H1 (cell line): ENCODE results near the gene MED16. TPM values are rescaled to one million over a fixed set of nuclear protein-coding genes. Genes with fewer than 3 reads are reported as not detected.
A peak's percentile ranks its signal among the peaks of the same experiment; 100 is the strongest.

Source experiments
- ASH2L ChIP-seq: fragments of 200-600, 300-600 bp; sonication (generic); IDR thresholded peaks from one replicate; pipeline ENCODE4 v1.7.1; 2017; ENCODE audit warnings: low read length
- BACH1 ChIP-seq: IDR thresholded peaks from 2 replicates; pipeline ENCODE4 v1.6.1; 2012; ENCODE audit warnings: low read length, improper control_type of control experiment
- BCL11A ChIP-seq, 2 experiments: IDR thresholded peaks; one replicate each; pipeline ENCODE4 v1.6.1; 2011; ENCODE audit warnings: low read depth in 2 of 2, low read length in 2 of 2, mild to moderate bottlenecking in 2 of 2
- EGR1 ChIP-seq: IDR thresholded peaks from 2 replicates; pipeline ENCODE4 v1.6.1; 2011; ENCODE audit warnings: low read depth, low read length, borderline replicate concordance
- EZH2 ChIP-seq: fragments of 200-600 bp; sonication (generic); IDR thresholded peaks from 2 replicates; pipeline ENCODE4 v1.7.1; 2012; ENCODE audit warnings: low read depth, mild to moderate bottlenecking, moderate library complexity, low read length, inconsistent platforms; ENCODE audit not compliant: severe bottlenecking
- GABPA ChIP-seq: IDR thresholded peaks from 2 replicates; pipeline ENCODE4 v1.6.1; 2011; ENCODE audit warnings: mild to moderate bottlenecking, low read length, moderate library complexity, borderline replicate concordance; ENCODE audit not compliant: insufficient read depth
- GTF2F1 ChIP-seq: IDR thresholded peaks from 2 replicates; pipeline ENCODE4 v1.6.1; 2012; ENCODE audit warnings: low read depth, low read length, improper control_type of control experiment, borderline replicate concordance
- MAFK ChIP-seq: IDR thresholded peaks from 2 replicates; pipeline ENCODE4 v1.6.1; 2012; ENCODE audit warnings: low read depth, mild to moderate bottlenecking, improper control_type of control experiment, low read length
- POLR2AphosphoS5 ChIP-seq: IDR thresholded peaks from 2 replicates; pipeline ENCODE4 v1.6.1; 2011; ENCODE audit warnings: low read depth, low read length
- RFX5 ChIP-seq: IDR thresholded peaks from 2 replicates; pipeline ENCODE4 v1.6.1; 2011; ENCODE audit warnings: low read depth, low read length, improper control_type of control experiment, borderline replicate concordance
- RXRA ChIP-seq: IDR thresholded peaks from 2 replicates; pipeline ENCODE4 v1.6.1; 2011; ENCODE audit warnings: low read depth, mild to moderate bottlenecking, low read length, moderate library complexity; ENCODE audit not compliant: insufficient read depth
- SIRT6 ChIP-seq: IDR thresholded peaks from one replicate; pipeline ENCODE4 v1.7.1; 2012; ENCODE audit warnings: low read length, inconsistent platforms
- SP1 ChIP-seq: IDR thresholded peaks from 2 replicates; pipeline ENCODE4 v1.6.1; 2011; ENCODE audit warnings: low read depth, low read length
- SRF ChIP-seq: IDR thresholded peaks from 2 replicates; pipeline ENCODE4 v1.6.1; 2011; ENCODE audit warnings: mild to moderate bottlenecking, low read depth, low read length, moderate library complexity
- SUZ12 ChIP-seq: fragments of 200-600 bp; sonication (generic); IDR thresholded peaks from 2 replicates; pipeline ENCODE4 v1.6.1; 2012; ENCODE audit warnings: mild to moderate bottlenecking, inconsistent platforms, low read length, moderate library complexity, mixed read lengths
- TAF1 ChIP-seq: IDR thresholded peaks from 2 replicates; pipeline ENCODE4 v1.6.1; 2011; ENCODE audit warnings: mild to moderate bottlenecking, low read depth, low read length
- TAF7 ChIP-seq: optimal IDR thresholded peaks from 2 replicates; pipeline ENCODE3; 2011; ENCODE audit warnings: low read depth, mild to moderate bottlenecking, inconsistent platforms, low read length, moderate library complexity, borderline replicate concordance
- TCF12 ChIP-seq: IDR thresholded peaks from 2 replicates; pipeline ENCODE4 v1.6.1; 2011; ENCODE audit warnings: low read depth, mild to moderate bottlenecking, low read length
- YY1 ChIP-seq: IDR thresholded peaks from 2 replicates; pipeline ENCODE4 v1.6.1; 2011; ENCODE audit warnings: low read depth, mild to moderate bottlenecking, low read length
- polyA plus RNA-seq, 7 experiments: library from polyadenylated mRNA; depleted of rRNA in 3 of 7; stranded (reverse) in 5 of 7; unstranded in 2 of 7; fragments of >200 nt in 5 of 7; fragments of 200-250 nt in 2 of 7; gene quantifications; 1 replicate in 5 of 7; 2 replicates in 1 of 7; 4 replicates in 1 of 7; pipeline versions ENCODE4 v1.2.1 to v1.2.3, GENCODE V29; 2011 to 2013; ENCODE audit warnings: missing spikeins in 2 of 7, mixed read lengths in 2 of 7
- total RNA-seq: library from RNA; stranded (reverse); fragmentation: NEBNext Ultra II Directional; extraction: Animal tissue kit (Norgen Biotek cat#: 25700); gene quantifications from 2 replicates; pipeline ENCODE4 v1.2.1, GENCODE V29; 2021
- TF ChIP-seq, protein P1 (sequence below), 3 experiments: IDR thresholded peaks; 1 replicate in 2 of 3; 2 replicates in 1 of 3; pipeline versions ENCODE4 v1.5.1 to v1.6.1; 2011; ENCODE audit warnings: low read length in 3 of 3, mild to moderate bottlenecking in 3 of 3, inconsistent platforms in 2 of 3, low read depth in 1 of 3, moderate library complexity in 1 of 3; ENCODE audit not compliant: insufficient read depth in 1 of 3; ENCODE audit errors: control extremely low read depth in 1 of 3
- TF ChIP-seq, protein P2 (sequence below): IDR thresholded peaks from 2 replicates; pipeline ENCODE4 v1.6.1; 2012; ENCODE audit warnings: inconsistent platforms
- TF ChIP-seq, protein P3 (sequence below): IDR thresholded peaks from 2 replicates; pipeline ENCODE4 v1.6.1; 2011; ENCODE audit warnings: low read depth, mild to moderate bottlenecking, low read length; ENCODE audit not compliant: insufficient read depth

Gene MED16
- total and polyA plus RNA-seq, 2 of the 8 experiments (the other 6 are each of a cell fraction or from before 2014, with no cell fraction given), result 51.0 to 67.2 TPM

DNA sequence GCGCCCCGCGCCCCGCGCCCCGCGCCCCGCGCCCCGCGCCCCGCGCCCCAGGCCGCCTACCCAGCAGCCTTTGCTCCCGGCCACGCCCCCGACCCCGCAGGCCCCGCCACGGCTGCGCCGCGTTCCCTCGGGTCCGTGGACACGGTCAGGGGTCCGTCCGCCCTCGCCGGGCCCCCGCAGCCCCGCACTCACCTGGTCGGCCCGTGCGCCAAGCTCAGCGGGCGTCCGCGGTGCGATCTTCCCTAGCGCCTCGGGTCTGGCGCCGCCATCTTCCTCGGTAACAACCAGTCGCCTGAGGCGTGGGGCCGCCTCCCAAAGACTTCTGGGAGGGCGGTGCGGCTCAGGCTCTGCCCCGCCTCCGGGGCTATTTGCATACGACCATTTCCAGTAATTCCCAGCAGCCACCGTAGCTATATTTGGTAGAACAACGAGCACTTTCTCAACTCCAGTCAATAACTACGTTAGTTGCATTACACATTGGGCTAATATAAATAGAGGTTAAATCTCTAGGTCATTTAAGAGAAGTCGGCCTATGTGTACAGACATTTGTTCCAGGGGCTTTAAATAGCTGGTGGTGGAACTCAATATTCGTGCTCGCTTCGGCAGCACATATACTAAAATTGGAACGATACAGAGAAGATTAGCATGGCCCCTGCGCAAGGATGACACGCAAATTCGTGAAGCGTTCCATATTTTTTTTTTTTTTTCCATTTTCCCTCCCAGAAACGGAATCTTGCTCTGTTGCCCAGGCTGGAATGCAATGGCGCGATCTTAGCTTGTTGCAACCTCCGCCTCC, at the start of gene MED16, which contains the start of gene RNU6-9 (continued):
- TF ChIP-seq TCF12 (no peak), BACH1 (peak; percentile 67), SRF (no peak), EZH2 (no peak), SIRT6 (no peak), POLR2AphosphoS5 (peak; percentile 86; the same call in 1 of the 2 replicates), TAF1 (peak; percentile 80), GABPA (no peak), EGR1 (no peak), SP1 (peak; percentile 28; the same call in 1 of the 2 replicates), YY1 (peak; percentile 95), MAFK (no peak; the same call in 1 of the 2 replicates), SUZ12 (no peak), GTF2F1 (no peak), RXRA (no peak), BCL11A (IDR thresholded peaks at IDR 0.05; ENCODE audit: low read depth in 2 of 2, low read length in 2 of 2) (no peak), RFX5 (no peak), ASH2L (peak; percentile 93), TAF7 (peak; percentile 43)
- TF ChIP-seq, protein P1, sequence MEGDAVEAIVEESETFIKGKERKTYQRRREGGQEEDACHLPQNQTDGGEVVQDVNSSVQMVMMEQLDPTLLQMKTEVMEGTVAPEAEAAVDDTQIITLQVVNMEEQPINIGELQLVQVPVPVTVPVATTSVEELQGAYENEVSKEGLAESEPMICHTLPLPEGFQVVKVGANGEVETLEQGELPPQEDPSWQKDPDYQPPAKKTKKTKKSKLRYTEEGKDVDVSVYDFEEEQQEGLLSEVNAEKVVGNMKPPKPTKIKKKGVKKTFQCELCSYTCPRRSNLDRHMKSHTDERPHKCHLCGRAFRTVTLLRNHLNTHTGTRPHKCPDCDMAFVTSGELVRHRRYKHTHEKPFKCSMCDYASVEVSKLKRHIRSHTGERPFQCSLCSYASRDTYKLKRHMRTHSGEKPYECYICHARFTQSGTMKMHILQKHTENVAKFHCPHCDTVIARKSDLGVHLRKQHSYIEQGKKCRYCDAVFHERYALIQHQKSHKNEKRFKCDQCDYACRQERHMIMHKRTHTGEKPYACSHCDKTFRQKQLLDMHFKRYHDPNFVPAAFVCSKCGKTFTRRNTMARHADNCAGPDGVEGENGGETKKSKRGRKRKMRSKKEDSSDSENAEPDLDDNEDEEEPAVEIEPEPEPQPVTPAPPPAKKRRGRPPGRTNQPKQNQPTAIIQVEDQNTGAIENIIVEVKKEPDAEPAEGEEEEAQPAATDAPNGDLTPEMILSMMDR (IDR thresholded peaks at IDR 0.05; ENCODE audit: control extremely low read depth in 1 of 3, insufficient read depth in 1 of 3, low read depth in 1 of 3, low read length in 3 of 3), result no peak
- TF ChIP-seq, protein P2, sequence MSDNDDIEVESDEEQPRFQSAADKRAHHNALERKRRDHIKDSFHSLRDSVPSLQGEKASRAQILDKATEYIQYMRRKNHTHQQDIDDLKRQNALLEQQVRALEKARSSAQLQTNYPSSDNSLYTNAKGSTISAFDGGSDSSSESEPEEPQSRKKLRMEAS, result no peak
- TF ChIP-seq, protein P3, sequence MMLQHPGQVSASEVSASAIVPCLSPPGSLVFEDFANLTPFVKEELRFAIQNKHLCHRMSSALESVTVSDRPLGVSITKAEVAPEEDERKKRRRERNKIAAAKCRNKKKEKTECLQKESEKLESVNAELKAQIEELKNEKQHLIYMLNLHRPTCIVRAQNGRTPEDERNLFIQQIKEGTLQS, result no peak
